ENCODE data around the gene EPS8L2. TPM values are rescaled to one million over a fixed set of nuclear protein-coding genes. Genes with fewer than 3 reads are reported as not detected.

EPS8L2 gene
- total and polyA plus RNA-seq, 2 of the 8 experiments (the other 6 are each of a cell fraction or from before 2014, with no cell fraction given): 38.5 to 57.0 TPM

- no peaks in the 10 kb centered on the region; the same call in none of the 2 replicates for H3K79me1 ChIP-seq (ENCODE audit: low read depth, low read length)
- no peak overlapping the region for H3K4me3 ChIP-seq (ENCODE audit: extremely low read depth in 1 of 4, insufficient read depth in 2 of 4, low read depth in 3 of 4, low read length in 4 of 4)
- H2BK12ac ChIP-seq (ENCODE audit: low read depth, low read length): no peak overlapping the region
- FAIRE-seq (peak; percentile 62), DNase-seq (ENCODE audit: low read depth in 1 of 2, low spot score in 2 of 2) (peak in 1 of 2 experiments; percentile 83)
- H2BK5ac ChIP-seq (ENCODE audit: low read depth, low read length): no peak overlapping the region
- no peak overlapping the region for H3K14ac ChIP-seq (ENCODE audit: insufficient read length)
- 0 out of 2 replicates have a peak, but pooled peaks have one; percentile 20 for TF ChIP-seq YY1 (IDR thresholded peaks at IDR 0.05; ENCODE audit: low read depth, low read length)
- TF ChIP-seq GABPA (IDR thresholded peaks at IDR 0.05; ENCODE audit: borderline replicate concordance, insufficient read depth, low read length): peak; percentile 72; the same call in 1 of the 2 replicates
- no peak for TF ChIP-seq SUZ12 (IDR thresholded peaks at IDR 0.05; ENCODE audit: low read length)
- TF ChIP-seq CEBPB (IDR thresholded peaks at IDR 0.05; ENCODE audit: low read depth, low read length): no peak
- peak; percentile 93 to 96 (median 94) for TF ChIP-seq CTCF (IDR thresholded peaks at IDR 0.05; ENCODE audit: control extremely low read depth in 1 of 3, insufficient read depth in 1 of 3, low read depth in 1 of 3, low read length in 3 of 3)
- TF ChIP-seq CBX5 (IDR thresholded peaks at IDR 0.05; ENCODE audit: low read depth, low read length): no peak
- no peak for TF ChIP-seq RNF2 (IDR thresholded peaks at IDR 0.05; ENCODE audit: borderline replicate concordance, low read depth, low read length, missing control alignments, poor library complexity, severe bottlenecking)
- no peak for TF ChIP-seq GTF2F1 (IDR thresholded peaks at IDR 0.05; ENCODE audit: borderline replicate concordance, low read depth, low read length)
- peak; percentile 87 to 90 for TF ChIP-seq RAD21 (IDR thresholded peaks at IDR 0.05 in 1 of 2, conservative IDR thresholded peaks at IDR 0.05 in 1 of 2; ENCODE audit: low read depth in 2 of 2, low read length in 2 of 2)
- H2BK120ac ChIP-seq (replicated peaks; ENCODE audit: low read depth, low read length): no peak overlapping the region
- ChIA-PET CTCF (ENCODE audit: partially characterized antibody) (interaction anchor here (0.6 to 4.1 kb wide), 20 partner anchors 10 to 112 kb away, joined by 3 to 24 read pairs (median 3); partner anchors contain the start of gene SCT), POLR2A (ENCODE audit: partially characterized antibody) (interaction anchor here (1.5 kb wide), 1 partner anchor 103 kb away, joined by 3 read pairs; no protein-coding TSS in a partner anchor)
- H3K9ac ChIP-seq (replicated peaks in 1 of 4; ENCODE audit: extremely low read depth in 1 of 4, low read depth in 3 of 4, low read length in 3 of 4): no peak overlapping the region
- H2AFZ ChIP-seq (ENCODE audit: low read length): no peak overlapping the region
- H3K23ac ChIP-seq (ENCODE audit: insufficient read length): no peak overlapping the region
- H3K4ac ChIP-seq (replicated peaks; ENCODE audit: insufficient read length, low read depth, low read length): no peak overlapping the region
- H2AK5ac ChIP-seq (ENCODE audit: low read depth, low read length): no peak overlapping the region
- H3K27me3 ChIP-seq (replicated peaks in 1 of 4; ENCODE audit: control insufficient read depth in 3 of 4, extremely low read depth in 1 of 4, insufficient read depth in 3 of 4, low read length in 3 of 4): no peaks in the 10 kb centered on the region
- no peak overlapping the region for H4K8ac ChIP-seq (ENCODE audit: extremely low read depth, insufficient read depth, low read length)
- H2BK15ac ChIP-seq (ENCODE audit: low read length): no peak overlapping the region
- no peaks in the 10 kb centered on the region for H3K23me2 ChIP-seq (ENCODE audit: low read depth, low read length)
- H3K18ac ChIP-seq (ENCODE audit: extremely low read depth, low read length): no peak overlapping the region
- H2BK20ac ChIP-seq (ENCODE audit: low read length): no peak overlapping the region
- no peak overlapping the region for H3K4me2 ChIP-seq (ENCODE audit: insufficient read depth in 1 of 2, low read depth in 2 of 2, low read length in 2 of 2)
- no peak overlapping the region for H4K91ac ChIP-seq (replicated peaks; ENCODE audit: insufficient read length, low read length)
- WGBS, 2 experiments (ENCODE audit: extremely low coverage in 1 of 2, insufficient coverage in 1 of 2, insufficient read length in 1 of 2, insufficient replicate concordance in 2 of 2, low coverage in 1 of 2, low lambda C conversion rate in 2 of 2, missing lambda C conversion rate in 1 of 2): 85% methylated on average over 15 of the region's 15 CpGs; no CpG with 5 or more reads in 1 of the 2 experiments
- H3K27ac ChIP-seq (ENCODE audit: low read depth, low read length): no peak overlapping the region
- no peaks in the 10 kb centered on the region; a peak in 1 of 4 replicates for H3K79me2 ChIP-seq (ENCODE audit: control insufficient read depth in 1 of 2, insufficient read depth in 2 of 2, low read length in 2 of 2)
- H4K5ac ChIP-seq (ENCODE audit: insufficient read length, low read depth, low read length): no peak overlapping the region
- H3K36me3 ChIP-seq (ENCODE audit: control insufficient read depth in 2 of 4, insufficient read depth in 4 of 4, low read length in 3 of 4): peaks cover 2 to 22% (median 6%) of the 10 kb centered on the region in 4 experiments; a peak in 5 of 8 replicates
- peaks cover 5 to 8% of the 10 kb centered on the region in 2 experiments for H4K20me1 ChIP-seq (replicated peaks in 1 of 2; ENCODE audit: control insufficient read depth in 1 of 2, insufficient read depth in 2 of 2, low read length in 2 of 2)
- H3K56ac ChIP-seq (replicated peaks; ENCODE audit: insufficient read length, low read depth, low read length): no peak overlapping the region
- no peaks in the 10 kb centered on the region for H3K4me1 ChIP-seq (replicated peaks in 1 of 4; ENCODE audit: control insufficient read depth in 3 of 4, insufficient read depth in 4 of 4, low read length in 3 of 4)
- peaks cover 0 to 4% of the 10 kb centered on the region in 2 experiments; a peak in 1 of 4 replicates for H3K9me3 ChIP-seq (ENCODE audit: insufficient read depth in 2 of 2, low read depth in 1 of 2, low read length in 1 of 2)
Measured at GRCh38 chr11:662689-663274, 43.2 kb upstream of the EPS8L2 start.

Data from H1 (cell line).